HepG2 (cell line): ENCODE results near the gene BCL2L1. TPM values are rescaled to one million over a fixed set of nuclear protein-coding genes. Genes with fewer than 3 reads are reported as not detected.

Source experiments
- AKAP8 ChIP-seq: sonication (generic); formaldehyde crosslinking; IDR thresholded peaks from 2 replicates; pipeline ENCODE4 v1.5.1; 2020; ENCODE audit warnings: mild to moderate bottlenecking, missing genetic modification reagents
- ARNT ChIP-seq: fragments of 450-650 bp; IDR thresholded peaks from 2 replicates; pipeline ENCODE4 v1.6.1; 2017
- HNF1B ChIP-seq: sonication (generic); formaldehyde crosslinking; IDR thresholded peaks from 2 replicates; pipeline ENCODE4 v1.5.1; 2020; ENCODE audit warnings: mild to moderate bottlenecking, moderate library complexity, missing genetic modification reagents
- MAFF ChIP-seq: IDR thresholded peaks from 2 replicates; pipeline ENCODE4 v1.6.1; 2011; ENCODE audit warnings: low read depth, low read length, improper control_type of control experiment
- MYPOP ChIP-seq: sonication (generic); formaldehyde crosslinking; IDR thresholded peaks from 2 replicates; pipeline ENCODE4 v1.8.1; 2023; ENCODE audit warnings: mild to moderate bottlenecking, moderate library complexity, missing genetic modification reagents
- NCOR1 ChIP-seq: fragments of 200-600 bp; sonication (generic); IDR thresholded peaks from 2 replicates; pipeline ENCODE4 v1.7.0; 2017; ENCODE audit warnings: antibody characterized with exemption, low read length, borderline replicate concordance
- NONO ChIP-seq, 2 experiments: fragments of 450-650 bp in 1 of 2; sonication (generic) in 1 of 2; formaldehyde crosslinking in 1 of 2; IDR thresholded peaks in 1 of 2; conservative IDR thresholded peaks in 1 of 2; 2 replicates each; pipeline versions ENCODE4 v1.6.1 to v1.8.0; 2017 to 2022; ENCODE audit warnings: mild to moderate bottlenecking in 1 of 2, missing genetic modification reagents in 1 of 2, moderate library complexity in 1 of 2
- PLSCR1 ChIP-seq: sonication (generic); formaldehyde crosslinking; IDR thresholded peaks from 2 replicates; pipeline ENCODE4 v1.5.0; 2020; ENCODE audit warnings: missing genetic modification reagents, mild to moderate bottlenecking, borderline replicate concordance
- RARG ChIP-seq: sonication (generic); formaldehyde crosslinking; IDR thresholded peaks from 2 replicates; pipeline ENCODE4 v1.4.0; 2020; ENCODE audit warnings: low read depth, mild to moderate bottlenecking, missing genetic modification reagents
- SIN3A ChIP-seq: IDR thresholded peaks from 2 replicates; pipeline ENCODE4 v1.6.1; 2011; ENCODE audit warnings: low read depth, mild to moderate bottlenecking, control low read depth, low read length, borderline replicate concordance
- TFAP4 ChIP-seq: sonication (generic); IDR thresholded peaks from 2 replicates; pipeline ENCODE4 v1.6.1; 2016; ENCODE audit warnings: low read depth, borderline replicate concordance
- ZNF263 ChIP-seq: sonication (generic); formaldehyde crosslinking; IDR thresholded peaks from 2 replicates; pipeline ENCODE4 v1.4.0; 2020; ENCODE audit warnings: missing genetic modification reagents
- ZNF331 ChIP-seq: sonication (generic); formaldehyde crosslinking; IDR thresholded peaks from 2 replicates; pipeline ENCODE4 v1.4.0; 2020; ENCODE audit warnings: missing genetic modification reagents
- ZSCAN20 ChIP-seq: sonication (generic); formaldehyde crosslinking; IDR thresholded peaks from 2 replicates; pipeline ENCODE4 v1.4.0; 2020; ENCODE audit warnings: missing genetic modification reagents, mild to moderate bottlenecking, borderline replicate concordance
- polyA plus RNA-seq, 8 experiments: library from polyadenylated mRNA; depleted of rRNA in 3 of 8; stranded (reverse) in 7 of 8; unstranded in 1 of 8; fragments of >200 nt; fragmentation: Illumina TruSeq in 4 of 8; extraction: Trizol in 4 of 8; gene quantifications; 2 replicates each; pipeline versions ENCODE4 v1.2.1 to v1.2.3, GENCODE V29; 2011 to 2016; ENCODE audit warnings: low read depth in 4 of 8, missing spikeins in 1 of 8, mixed read lengths in 1 of 8; ENCODE audit not compliant: insufficient read depth in 1 of 8
- total RNA-seq, 5 experiments: library from RNA; depleted of rRNA; stranded (reverse); fragments of >200 nt; fragmentation: Illumina TruSeq; extraction: Trizol; gene quantifications; 2 replicates each; pipeline ENCODE4 v1.2.3, GENCODE V29; 2016; ENCODE audit warnings: low read depth in 1 of 5
- TF ChIP-seq, protein P1 (sequence below): sonication (generic); formaldehyde crosslinking; IDR thresholded peaks from 2 replicates; pipeline ENCODE4 v1.5.0; 2020; ENCODE audit warnings: mild to moderate bottlenecking, missing genetic modification reagents
- TF ChIP-seq, protein P2 (sequence below): sonication (generic); formaldehyde crosslinking; IDR thresholded peaks from 2 replicates; pipeline ENCODE4 v1.5.0; 2020; ENCODE audit warnings: mild to moderate bottlenecking, missing genetic modification reagents

Gene BCL2L1
- total and polyA plus RNA-seq, 2 of the 13 experiments (the other 11 are each of a cell fraction or from before 2014, with no cell fraction given), result 164 to 258 TPM

- TF ChIP-seq PLSCR1 (CRISPR knock-in tag) (no peak), TFAP4 (peak; percentile 81), NCOR1 (peak; percentile 90; the same call in 1 of the 2 replicates), ZSCAN20 (CRISPR knock-in tag) (0 out of 2 replicates have a peak, but pooled peaks have one; percentile 17), SIN3A (peak; percentile 70; the same call in 1 of the 2 replicates), ZNF263 (CRISPR knock-in tag) (peak; percentile 51; the same call in 1 of the 2 replicates), NONO (IDR thresholded peaks at IDR 0.05) (no peak), NONO (CRISPR knock-in tag; conservative IDR thresholded peaks at IDR 0.05) (peak; percentile 56; the same call in 1 of the 2 replicates), RARG (CRISPR knock-in tag) (no peak), MYPOP (peak; percentile 83; the same call in 1 of the 2 replicates), AKAP8 (peak; percentile 95), MAFF (no peak), ARNT (no peak), HNF1B (CRISPR knock-in tag) (peak; percentile 81), ZNF331 (CRISPR knock-in tag) (peak; percentile 100)
- TF ChIP-seq, protein P1, sequence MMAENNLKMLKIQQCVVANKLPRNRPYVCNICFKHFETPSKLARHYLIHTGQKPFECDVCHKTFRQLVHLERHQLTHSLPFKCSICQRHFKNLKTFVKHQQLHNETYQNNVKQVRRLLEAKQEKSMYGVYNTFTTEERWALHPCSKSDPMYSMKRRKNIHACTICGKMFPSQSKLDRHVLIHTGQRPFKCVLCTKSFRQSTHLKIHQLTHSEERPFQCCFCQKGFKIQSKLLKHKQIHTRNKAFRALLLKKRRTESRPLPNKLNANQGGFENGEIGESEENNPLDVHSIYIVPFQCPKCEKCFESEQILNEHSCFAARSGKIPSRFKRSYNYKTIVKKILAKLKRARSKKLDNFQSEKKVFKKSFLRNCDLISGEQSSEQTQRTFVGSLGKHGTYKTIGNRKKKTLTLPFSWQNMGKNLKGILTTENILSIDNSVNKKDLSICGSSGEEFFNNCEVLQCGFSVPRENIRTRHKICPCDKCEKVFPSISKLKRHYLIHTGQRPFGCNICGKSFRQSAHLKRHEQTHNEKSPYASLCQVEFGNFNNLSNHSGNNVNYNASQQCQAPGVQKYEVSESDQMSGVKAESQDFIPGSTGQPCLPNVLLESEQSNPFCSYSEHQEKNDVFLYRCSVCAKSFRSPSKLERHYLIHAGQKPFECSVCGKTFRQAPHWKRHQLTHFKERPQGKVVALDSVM (CRISPR knock-in tag), result peak; percentile 96
- TF ChIP-seq, protein P2, sequence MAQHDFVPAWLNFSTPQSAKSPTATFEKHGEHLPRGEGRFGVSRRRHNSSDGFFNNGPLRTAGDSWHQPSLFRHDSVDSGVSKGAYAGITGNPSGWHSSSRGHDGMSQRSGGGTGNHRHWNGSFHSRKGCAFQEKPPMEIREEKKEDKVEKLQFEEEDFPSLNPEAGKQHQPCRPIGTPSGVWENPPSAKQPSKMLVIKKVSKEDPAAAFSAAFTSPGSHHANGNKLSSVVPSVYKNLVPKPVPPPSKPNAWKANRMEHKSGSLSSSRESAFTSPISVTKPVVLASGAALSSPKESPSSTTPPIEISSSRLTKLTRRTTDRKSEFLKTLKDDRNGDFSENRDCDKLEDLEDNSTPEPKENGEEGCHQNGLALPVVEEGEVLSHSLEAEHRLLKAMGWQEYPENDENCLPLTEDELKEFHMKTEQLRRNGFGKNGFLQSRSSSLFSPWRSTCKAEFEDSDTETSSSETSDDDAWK (CRISPR knock-in tag), result no peak
Observed at GRCh38 chr20:31706607-31707257, 15.9 kb downstream of the BCL2L1 start (continued).
